DOHH2 (cell line): ENCODE results near the gene CSNK1A1.

Experiments
- H3F3A ChIP-seq: fragments of 200-600 bp; sonication (generic), shearing (Covaris generic); 2 replicates; pipeline ENCODE4 v1.6.0; 2016; ENCODE audit warnings: antibody characterized with exemption, mild to moderate bottlenecking; ENCODE audit not compliant: control insufficient read depth, insufficient read depth
- H3K27ac ChIP-seq: fragments of 200-600 bp; sonication (generic); 2 replicates; pipeline ENCODE4 v1.5.1; 2014; ENCODE audit warnings: low read depth, mild to moderate bottlenecking, low read length, moderate library complexity
- H3K27me3 ChIP-seq: fragments of 200-600 bp; sonication (generic); 2 replicates; pipeline ENCODE4 v1.6.1; 2014; ENCODE audit warnings: mild to moderate bottlenecking, low read length, mixed read lengths; ENCODE audit not compliant: control insufficient read depth
- H3K36me3 ChIP-seq: fragments of 200-600 bp; sonication (generic); 2 replicates; pipeline ENCODE4 v1.6.1; 2014; ENCODE audit warnings: mild to moderate bottlenecking, low read length, moderate library complexity, mixed read lengths; ENCODE audit not compliant: control insufficient read depth
- H3K4me1 ChIP-seq: fragments of 200-600 bp; sonication (generic); 2 replicates; pipeline ENCODE4 v1.6.1; 2014; ENCODE audit warnings: mild to moderate bottlenecking, low read length, mixed read lengths; ENCODE audit not compliant: control insufficient read depth
- H3K4me2 ChIP-seq: fragments of 200-600 bp; sonication (generic); 2 replicates; pipeline ENCODE4 v1.6.0; 2014; ENCODE audit warnings: mild to moderate bottlenecking, low read length, moderate library complexity
- H3K4me3 ChIP-seq: fragments of 200-600 bp; sonication (generic); 2 replicates; pipeline ENCODE4 v1.5.1; 2014; ENCODE audit warnings: mild to moderate bottlenecking, low read length, mixed read lengths
- H3K79me2 ChIP-seq: fragments of 200-600 bp; sonication (generic); 2 replicates; pipeline ENCODE4 v1.6.1; 2014; ENCODE audit warnings: mild to moderate bottlenecking, low read length, mixed read lengths; ENCODE audit not compliant: control insufficient read depth
- H3K9me2 ChIP-seq: fragments of 200-600 bp; sonication (generic); replicated peaks from 2 replicates; pipeline ENCODE4 v1.6.1; 2014; ENCODE audit warnings: mild to moderate bottlenecking, low read length, mixed read lengths; ENCODE audit not compliant: control insufficient read depth
- H3K9me3 ChIP-seq: fragments of 200-600 bp; sonication (generic); 2 replicates; pipeline ENCODE4 v1.6.1; 2014; ENCODE audit warnings: antibody characterized with exemption, low read length, mixed read lengths; ENCODE audit not compliant: control insufficient read depth, insufficient read depth
- H4K20me1 ChIP-seq: fragments of 200-600 bp; sonication (generic); 2 replicates; pipeline ENCODE4 v1.6.0; 2014; ENCODE audit warnings: low read depth, mild to moderate bottlenecking, antibody characterized with exemption, low read length, moderate library complexity; ENCODE audit not compliant: control insufficient read depth, insufficient read depth
- CTCF ChIP-seq: fragments of 200-600 bp; sonication (generic); IDR thresholded peaks from one replicate; pipeline ENCODE4 v1.5.1; 2014; ENCODE audit warnings: antibody characterized with exemption, mild to moderate bottlenecking, low read depth, low read length; ENCODE audit not compliant: poor library complexity, severe bottlenecking
- EZH2phosphoT487 ChIP-seq: fragments of 200-600 bp; sonication (generic); IDR thresholded peaks from 2 replicates; pipeline ENCODE4 v1.6.1; 2017; ENCODE audit warnings: borderline replicate concordance, mild to moderate bottlenecking, antibody characterized with exemption, low read length, moderate library complexity, mixed read lengths

CSNK1A1 gene

GRCh38 chr5:149543361-149544027 lies 7.7 kb downstream of the CSNK1A1 start:
- TF ChIP-seq EZH2phosphoT487 (no peak), CTCF (no peak)
- peaks cover 46% of the 10 kb centered on the region for H3K4me1 ChIP-seq
- peaks cover 98% of the 10 kb centered on the region for H3K79me2 ChIP-seq
- no peak overlapping the region for H3K4me3 ChIP-seq
- peaks cover 85% of the 10 kb centered on the region for H3K36me3 ChIP-seq
- no peaks in the 10 kb centered on the region for H3K27me3 ChIP-seq
- H3K9me2 ChIP-seq, result no peaks in the 10 kb centered on the region
- no peaks in the 10 kb centered on the region for H3K9me3 ChIP-seq
- H3K4me2 ChIP-seq, result no peak overlapping the region
- no peak overlapping the region for H3K27ac ChIP-seq
- peaks cover 14% of the 10 kb centered on the region for H4K20me1 ChIP-seq
- H3F3A ChIP-seq, result peaks cover 5% of the 10 kb centered on the region

GRCh38 chr5:149541893-149542292 lies 9.3 kb downstream of the CSNK1A1 start:
- Histone ChIP-seq H3K4me3 (no peak overlapping the region), H3K79me2 (peaks cover 98% of the 10 kb centered on the region), H3K4me2 (no peak overlapping the region), H4K20me1 (peaks cover 10% of the 10 kb centered on the region), H3K4me1 (peaks cover 44% of the 10 kb centered on the region), H3K9me2 (no peaks in the 10 kb centered on the region), H3K9me3 (no peaks in the 10 kb centered on the region), H3K27me3 (no peaks in the 10 kb centered on the region), H3K27ac (no peak overlapping the region), H3K36me3 (peaks cover 80% of the 10 kb centered on the region), H3F3A (peaks cover 5% of the 10 kb centered on the region)
- TF ChIP-seq EZH2phosphoT487, result no peak
- no peak for TF ChIP-seq CTCF

- H3F3A ChIP-seq, result peaks cover 5% of the 10 kb centered on the region
- H3K79me2 ChIP-seq, result peaks cover 98% of the 10 kb centered on the region
- no peaks in the 10 kb centered on the region for H3K27me3 ChIP-seq
- no peak overlapping the region for H3K4me3 ChIP-seq
- H3K27ac ChIP-seq, result no peak overlapping the region
- H3K9me2 ChIP-seq, result no peaks in the 10 kb centered on the region
- H3K9me3 ChIP-seq, result no peaks in the 10 kb centered on the region
- TF ChIP-seq CTCF, result no peak
- no peak for TF ChIP-seq EZH2phosphoT487
- H3K4me1 ChIP-seq, result peaks cover 52% of the 10 kb centered on the region
- no peak overlapping the region; the same call in 1 of the 2 replicates for H3K4me2 ChIP-seq
- H3K36me3 ChIP-seq, result peaks cover 79% of the 10 kb centered on the region
- H4K20me1 ChIP-seq, result peaks cover 14% of the 10 kb centered on the region
These were observed 11.2 kb downstream of the CSNK1A1 start for GRCh38 chr5:149540089-149540488.
